MV-4-11 (cell line): ENCODE results near the gene UBA5.

Experiments used
- DNase-seq: peaks from one replicate; lab custom pipeline; 2025; lab: John Stamatoyannopoulos, UW

UBA5 gene

DNA sequence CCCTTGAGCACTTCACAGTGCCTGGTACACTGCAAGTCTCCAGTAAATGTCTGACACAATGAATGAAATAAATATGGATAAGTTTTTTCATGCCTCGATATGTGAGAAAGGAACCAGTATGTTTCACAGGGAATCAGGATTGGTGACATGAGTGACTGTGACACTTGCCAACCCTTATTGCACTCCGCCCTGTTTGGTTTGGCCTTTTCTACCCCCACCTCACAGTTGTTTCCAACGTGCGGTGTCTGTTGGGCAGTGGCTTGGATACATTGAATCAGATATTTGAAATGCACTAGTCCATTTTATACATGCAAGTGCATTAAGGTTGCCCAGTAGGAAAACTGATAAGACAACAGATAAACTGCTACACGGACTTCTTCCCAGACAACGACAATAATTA is 60.1 kb downstream of the UBA5 start:
- DNase-seq, result no peak

GRCh38 chr3:132721479-132722164 is 61.5 kb downstream of the UBA5 start:
- peak; percentile 37 for DNase-seq

DNA sequence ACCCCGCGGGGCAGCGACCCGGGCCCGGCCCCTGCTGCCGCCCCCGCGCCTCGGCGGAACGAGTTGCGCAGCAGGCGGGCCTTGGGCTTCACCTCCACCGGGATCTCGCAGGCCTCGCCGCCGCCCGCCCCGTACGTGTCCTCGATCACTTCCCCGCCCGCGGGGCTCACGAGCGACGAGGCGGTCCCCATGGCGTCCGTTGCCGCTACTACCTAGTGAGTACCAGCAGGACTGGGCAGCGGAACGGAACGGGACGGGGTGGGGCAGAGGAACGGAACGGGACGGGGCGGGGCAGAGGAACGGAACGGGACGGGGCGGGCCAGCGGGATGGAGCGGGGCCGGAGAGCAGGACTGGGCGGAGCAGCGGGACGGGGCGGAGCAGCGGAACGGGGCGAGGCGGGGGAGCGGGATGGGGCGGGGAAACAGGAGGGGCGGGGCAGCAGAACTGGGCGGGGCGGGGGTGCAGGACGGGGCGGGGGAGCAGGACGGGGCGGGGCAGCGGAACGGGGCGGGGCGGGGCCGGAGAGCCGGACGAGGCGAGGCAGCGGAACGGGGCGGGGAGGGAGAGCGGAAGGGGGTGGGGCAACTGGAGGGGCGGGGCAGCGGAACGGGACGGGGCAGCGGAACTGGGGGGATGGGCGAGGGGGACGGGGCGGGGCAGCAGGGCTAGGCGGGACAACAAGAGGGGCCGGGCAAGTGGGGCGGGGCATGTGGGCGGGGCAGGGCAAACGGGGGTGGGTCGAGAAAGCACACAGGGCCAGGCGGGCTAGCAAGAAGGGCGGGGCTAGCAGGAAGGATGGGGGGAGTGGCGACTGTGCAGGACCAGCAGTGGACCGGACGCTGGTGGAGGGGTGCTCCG is 62.3 kb downstream of the UBA5 start, which contains the start of gene NPHP3:
Gene NPHP3, minus strand, starts transcription at position 245 of the 859 bp plus-strand sequence. Its CDS starts 54 bp downstream, at position 191.
- peak; percentile 74 for DNase-seq

GRCh38 chr3:132723024-132723950 is 63.2 kb downstream of the UBA5 start:
- no peak for DNase-seq

DNA sequence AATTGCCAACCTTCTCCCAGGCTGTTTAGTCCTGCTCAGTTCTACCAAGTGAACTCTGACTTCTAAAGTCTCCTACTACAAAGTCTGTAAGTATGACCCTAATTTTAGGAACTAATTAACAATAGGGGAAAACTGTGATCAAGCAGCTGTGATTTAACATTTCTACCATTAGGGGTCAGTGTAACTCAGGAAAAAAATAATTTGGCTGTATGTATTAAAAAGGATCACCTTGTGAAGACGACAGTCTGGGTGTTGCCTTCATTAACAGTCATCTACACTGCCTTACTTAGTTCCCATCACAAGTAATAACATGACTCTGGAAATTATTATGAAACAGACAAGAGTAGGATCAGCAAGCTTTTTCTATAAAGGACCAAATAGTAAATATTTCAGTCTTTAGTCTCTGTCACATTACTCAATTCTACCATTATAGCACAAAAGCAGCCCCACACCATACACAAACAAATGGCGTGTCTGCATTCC is 66.3 kb downstream of the UBA5 start:
- DNase-seq, result peak; percentile 36
